Hindlimb muscle (tissue), 1 donor: ENCODE measurements around the gene CAPZA1. TPM values are rescaled to one million over a fixed set of nuclear protein-coding genes. Genes with fewer than 3 reads are reported as not detected.

Experiments
- DNase-seq: peaks from one replicate; pipeline ENCODE4 v3.0.0-alpha.2; 2013
- polyA plus RNA-seq: library from polyadenylated mRNA; unstranded; fragments of 120-200 nt; gene quantifications from one replicate; pipeline ENCODE4 v1.2.1, GENCODE V29; 2013; ENCODE audit not compliant: insufficient read length

Gene CAPZA1
- polyA plus RNA-seq, 1 donor, result 67.6 TPM

DNA sequence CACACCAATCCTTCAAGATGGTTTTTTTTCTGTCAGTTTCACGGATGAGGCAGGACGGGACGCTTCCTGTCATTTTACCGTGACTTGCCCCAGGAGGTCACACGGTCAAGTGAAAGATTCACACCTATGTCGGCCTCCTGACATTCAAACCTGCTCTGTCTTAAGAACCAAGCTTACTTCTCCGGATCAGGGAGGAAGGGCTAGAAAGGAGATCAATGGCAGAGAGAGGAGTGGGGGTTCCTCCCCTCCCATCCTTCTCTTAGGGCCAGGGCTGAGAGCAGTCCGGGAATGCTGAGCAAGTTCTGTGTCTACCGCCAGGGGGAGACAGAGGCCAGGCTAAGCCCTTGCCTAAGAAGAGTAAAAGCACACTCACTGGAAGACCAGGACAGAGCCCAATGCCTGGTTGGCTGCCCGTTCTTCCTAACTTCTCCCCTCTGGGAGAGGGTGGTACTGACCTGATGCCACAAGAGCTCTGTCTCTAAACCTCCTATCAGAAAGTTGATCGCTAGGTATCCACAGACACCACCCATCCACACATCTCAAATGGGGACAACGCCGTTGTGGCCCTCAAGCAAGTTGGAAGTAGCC lies 96.6 kb downstream of the CAPZA1 start:
- DNase-seq, result peak; percentile 91

DNA sequence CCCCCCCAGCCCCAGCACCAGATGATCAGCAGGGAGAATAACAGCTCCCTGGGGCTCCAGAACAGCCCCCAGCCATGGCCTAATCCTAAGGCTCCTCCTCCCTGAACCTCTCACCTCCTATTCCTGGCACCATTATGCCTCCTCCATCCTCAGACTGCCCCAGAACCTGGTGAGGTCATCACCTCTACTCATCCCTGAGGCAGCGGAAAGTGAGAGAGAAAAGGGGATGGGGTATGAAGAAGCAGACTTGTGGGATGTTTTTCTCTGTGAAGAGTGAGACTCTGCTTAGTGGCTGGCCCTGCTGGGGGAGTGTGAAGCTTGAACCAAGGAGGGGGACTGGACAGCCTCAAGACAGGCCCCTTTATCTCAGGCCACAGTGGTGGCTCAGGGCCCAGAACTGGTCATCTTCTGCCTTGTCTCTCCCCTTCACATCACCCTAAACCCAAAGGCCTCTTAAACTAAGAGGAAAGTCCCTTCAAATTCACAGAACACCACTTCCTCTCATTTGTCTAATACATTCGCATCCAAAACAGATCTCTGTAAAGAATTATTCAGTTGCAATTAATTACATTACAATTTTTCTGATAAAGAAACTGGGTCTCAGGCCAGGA lies 97.7 kb downstream of the CAPZA1 start:
- no peak for DNase-seq

DNA sequence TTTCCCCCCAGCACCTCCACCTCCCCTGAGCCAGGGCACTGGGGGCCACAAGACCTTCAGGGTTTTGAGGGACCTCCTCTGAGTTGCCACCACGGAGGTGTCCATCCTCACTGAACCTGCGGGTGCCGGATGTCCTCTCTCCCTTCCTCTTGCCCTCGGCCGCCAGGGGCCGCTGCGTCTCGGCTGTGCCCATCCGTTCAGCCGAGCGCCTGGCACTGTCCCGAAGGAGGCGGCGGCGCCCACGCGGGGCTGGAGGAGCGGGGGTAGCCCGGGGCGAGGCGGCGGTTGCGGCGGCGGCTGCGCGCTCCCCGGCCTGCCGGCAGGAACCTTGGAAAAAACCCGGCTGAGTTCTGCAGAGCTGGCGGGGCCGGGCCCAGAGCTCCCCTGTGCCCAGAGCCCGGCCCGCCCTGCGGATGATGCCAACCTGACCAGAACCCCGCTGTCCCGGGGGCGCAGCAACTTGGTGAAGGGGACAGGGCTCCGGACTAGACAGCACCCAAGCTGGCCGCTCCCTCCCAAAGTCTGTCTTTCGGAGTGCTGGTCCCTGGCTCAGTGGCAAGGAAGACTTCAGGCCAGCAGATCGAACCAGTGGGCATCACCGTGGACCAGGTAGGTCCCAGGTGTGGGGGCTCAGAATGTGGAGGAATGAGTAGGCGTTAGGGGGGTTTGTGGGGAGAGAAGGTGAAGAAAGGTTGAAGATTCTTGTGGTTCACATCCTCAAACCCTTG lies 99.2 kb downstream of the CAPZA1 start:
- DNase-seq, result peak; percentile 52

DNA sequence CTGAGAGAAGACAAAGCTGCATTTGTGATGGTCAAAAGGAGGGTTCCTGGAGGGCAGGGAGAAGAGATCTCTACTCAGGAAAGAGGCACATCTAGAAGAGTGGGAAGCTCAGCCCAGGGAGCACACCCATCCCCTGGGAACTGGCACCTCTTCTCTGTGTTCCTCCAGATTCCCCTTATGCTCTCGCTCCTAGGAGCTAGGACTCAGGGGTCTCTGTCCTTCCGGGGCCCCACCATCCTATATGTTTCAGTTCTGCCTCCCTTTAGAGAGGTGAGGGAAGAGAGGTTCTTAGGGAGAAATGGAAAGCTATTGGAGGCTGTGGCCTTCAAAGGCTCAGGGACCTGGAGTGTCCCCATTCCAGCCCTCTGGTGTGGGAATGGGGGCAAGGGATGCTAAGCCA lies 100.1 kb downstream of the CAPZA1 start:
- no peak for DNase-seq

DNA sequence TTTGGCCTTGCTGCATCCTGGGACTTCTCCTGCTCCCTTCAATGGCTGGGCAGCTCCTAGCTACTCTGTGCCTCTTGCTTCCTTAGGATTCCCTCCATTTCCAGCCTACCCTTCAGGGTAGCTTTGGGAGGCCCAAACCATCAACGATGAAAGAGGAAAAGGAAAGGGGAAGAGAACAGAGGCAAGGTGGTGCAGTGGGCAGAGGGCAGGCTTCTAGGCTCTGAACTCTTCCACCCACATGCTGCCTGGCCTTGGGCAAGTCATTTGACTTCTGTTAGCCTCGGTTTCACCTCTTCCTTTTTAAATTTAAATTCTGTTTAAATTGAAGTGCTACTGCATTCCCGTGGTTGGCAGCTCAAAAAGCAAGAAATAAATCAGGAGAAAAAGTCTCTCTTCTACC lies 101.2 kb downstream of the CAPZA1 start:
- DNase-seq, result no peak

Other genes with a start within 250 kb of the CAPZA1 start
- gene CTTNBP2NL, start 223.6 kb upstream of the CAPZA1 start, polyA plus RNA-seq, result 16.2 TPM
- 4.0 TPM for gene WNT2B, start 110.9 kb upstream of the CAPZA1 start, polyA plus RNA-seq
- 20.6 TPM for gene ST7L, start 691 bp upstream of the CAPZA1 start, polyA plus RNA-seq
- gene MOV10, start 54.8 kb downstream of the CAPZA1 start, polyA plus RNA-seq, result 58.2 TPM
- 293 TPM for gene RHOC, start 87.3 kb downstream of the CAPZA1 start, polyA plus RNA-seq
- 3.8 TPM for gene PPM1J, start 95.5 kb downstream of the CAPZA1 start, polyA plus RNA-seq